Measurements from ENCODE around the gene NPAS2.

Gene NPAS2

GRCh38 chr2:101012054-101012705 lies 192.2 kb downstream of the NPAS2 start:
- no peak overlapping the region for H3K4me3 ChIP-seq (ENCODE audit: low read length)
- DNase-seq (ENCODE audit: low read depth), result no peak
- no peak for TF ChIP-seq CTCF (conservative IDR thresholded peaks at IDR 0.05; ENCODE audit: low read length)

GRCh38 chr2:101012706-101013181 lies 192.8 kb downstream of the NPAS2 start:
- TF ChIP-seq CTCF (conservative IDR thresholded peaks at IDR 0.05; ENCODE audit: low read length), result peak; percentile 83
- H3K4me3 ChIP-seq (ENCODE audit: low read length), result no peak overlapping the region
- peak; percentile 42 for DNase-seq (ENCODE audit: low read depth)

- H3K4me3 ChIP-seq (ENCODE audit: low read length), result no peak overlapping the region
- no peak for TF ChIP-seq CTCF (conservative IDR thresholded peaks at IDR 0.05; ENCODE audit: low read length)
- DNase-seq (ENCODE audit: low read depth), result no peak
These were observed 194.4 kb downstream of the NPAS2 start for GRCh38 chr2:101014264-101014857.

- no peak overlapping the region for H3K4me3 ChIP-seq (ENCODE audit: low read length)
- TF ChIP-seq CTCF (conservative IDR thresholded peaks at IDR 0.05; ENCODE audit: low read length), result no peak
These were observed 197.4 kb downstream of the NPAS2 start for GRCh38 chr2:101017371-101017770.

GRCh38 chr2:101018934-101019333 lies 199.0 kb downstream of the NPAS2 start:
- no peak overlapping the region for H3K4me3 ChIP-seq (ENCODE audit: low read length)
- no peak for TF ChIP-seq CTCF (conservative IDR thresholded peaks at IDR 0.05; ENCODE audit: low read length)
- DNase-seq (ENCODE audit: low read depth), result no peak

More at GRCh38 chr2:101017371-101017770, 197.4 kb downstream of the NPAS2 start:
- DNase-seq (ENCODE audit: low read depth), result no peak

- no peak for TF ChIP-seq CTCF (conservative IDR thresholded peaks at IDR 0.05; ENCODE audit: low read length)
- DNase-seq (ENCODE audit: low read depth), result no peak
These were observed 202.3 kb downstream of the NPAS2 start for GRCh38 chr2:101022221-101022620.

More at GRCh38 chr2:101022221-101022620, 202.3 kb downstream of the NPAS2 start:
- no peak overlapping the region for H3K4me3 ChIP-seq (ENCODE audit: low read length)

Data from AG10803 (cell line).